Measurements from ENCODE around the gene UNC45B. TPM values are rescaled to one million over a fixed set of nuclear protein-coding genes. Genes with fewer than 3 reads are reported as not detected.
A peak's percentile ranks its signal among the peaks of the same experiment; 100 is the strongest.

Gene UNC45B
- polyA plus RNA-seq, 1 of the 3 experiments (the other 2 are of a cell fraction): not detected

DNA sequence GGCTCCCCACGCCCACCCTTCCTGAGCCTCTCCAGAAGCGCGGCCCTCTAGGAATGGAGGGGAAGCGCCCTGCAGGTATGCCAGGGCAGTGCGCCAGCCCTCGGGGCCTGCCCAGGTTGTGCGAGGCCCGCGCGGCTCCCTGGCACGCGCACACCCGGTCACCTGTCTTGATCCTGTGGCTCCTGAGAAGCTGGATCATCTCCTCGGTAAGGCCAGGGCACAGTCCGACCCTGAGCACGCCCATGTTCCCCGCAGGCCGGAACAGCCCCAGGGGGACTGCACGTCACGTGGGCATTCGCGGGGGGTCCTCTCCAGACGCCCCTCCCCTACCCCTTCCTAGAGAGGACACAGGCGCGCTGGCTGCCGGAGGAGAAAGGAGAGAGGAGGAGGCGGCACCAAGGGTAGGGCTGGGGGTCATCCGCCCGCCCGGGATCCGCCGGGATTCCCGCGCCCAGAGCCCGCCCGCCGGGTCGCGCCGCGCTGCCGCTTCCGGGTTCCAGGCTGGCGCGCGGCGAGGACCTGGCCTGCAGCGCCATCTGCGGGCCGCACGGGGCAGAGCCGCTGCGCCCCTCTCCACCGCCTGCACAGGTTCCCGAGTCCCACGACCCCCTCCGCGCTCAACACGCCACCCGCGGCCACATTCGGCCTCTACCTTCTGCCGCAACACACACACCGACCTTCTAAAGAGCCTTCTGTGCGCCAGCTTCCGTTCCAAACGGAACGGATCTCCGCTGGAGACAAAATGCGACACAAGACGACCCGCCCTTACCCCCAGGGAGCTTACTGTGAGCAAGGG is 28.0 kb upstream of the UNC45B start, which contains the start of gene RAD51D (continued):
- TF ChIP-seq, protein P1, sequence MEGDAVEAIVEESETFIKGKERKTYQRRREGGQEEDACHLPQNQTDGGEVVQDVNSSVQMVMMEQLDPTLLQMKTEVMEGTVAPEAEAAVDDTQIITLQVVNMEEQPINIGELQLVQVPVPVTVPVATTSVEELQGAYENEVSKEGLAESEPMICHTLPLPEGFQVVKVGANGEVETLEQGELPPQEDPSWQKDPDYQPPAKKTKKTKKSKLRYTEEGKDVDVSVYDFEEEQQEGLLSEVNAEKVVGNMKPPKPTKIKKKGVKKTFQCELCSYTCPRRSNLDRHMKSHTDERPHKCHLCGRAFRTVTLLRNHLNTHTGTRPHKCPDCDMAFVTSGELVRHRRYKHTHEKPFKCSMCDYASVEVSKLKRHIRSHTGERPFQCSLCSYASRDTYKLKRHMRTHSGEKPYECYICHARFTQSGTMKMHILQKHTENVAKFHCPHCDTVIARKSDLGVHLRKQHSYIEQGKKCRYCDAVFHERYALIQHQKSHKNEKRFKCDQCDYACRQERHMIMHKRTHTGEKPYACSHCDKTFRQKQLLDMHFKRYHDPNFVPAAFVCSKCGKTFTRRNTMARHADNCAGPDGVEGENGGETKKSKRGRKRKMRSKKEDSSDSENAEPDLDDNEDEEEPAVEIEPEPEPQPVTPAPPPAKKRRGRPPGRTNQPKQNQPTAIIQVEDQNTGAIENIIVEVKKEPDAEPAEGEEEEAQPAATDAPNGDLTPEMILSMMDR (IDR thresholded peaks at IDR 0.05): peak; percentile 86
- TF ChIP-seq, protein P2, sequence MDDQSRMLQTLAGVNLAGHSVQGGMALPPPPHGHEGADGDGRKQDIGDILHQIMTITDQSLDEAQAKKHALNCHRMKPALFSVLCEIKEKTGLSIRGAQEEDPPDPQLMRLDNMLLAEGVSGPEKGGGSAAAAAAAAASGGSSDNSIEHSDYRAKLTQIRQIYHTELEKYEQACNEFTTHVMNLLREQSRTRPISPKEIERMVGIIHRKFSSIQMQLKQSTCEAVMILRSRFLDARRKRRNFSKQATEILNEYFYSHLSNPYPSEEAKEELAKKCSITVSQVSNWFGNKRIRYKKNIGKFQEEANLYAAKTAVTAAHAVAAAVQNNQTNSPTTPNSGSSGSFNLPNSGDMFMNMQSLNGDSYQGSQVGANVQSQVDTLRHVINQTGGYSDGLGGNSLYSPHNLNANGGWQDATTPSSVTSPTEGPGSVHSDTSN (IDR thresholded peaks at IDR 0.05): no peak
- TF ChIP-seq SMC3 (IDR thresholded peaks at IDR 0.05; ENCODE audit: low read depth, low read length) (peak; percentile 88), RFX5 (IDR thresholded peaks at IDR 0.05; ENCODE audit: low read length) (no peak), GABPA (IDR thresholded peaks at IDR 0.05; ENCODE audit: low read depth) (peak; percentile 54; the same call in 1 of the 2 replicates), JUND (IDR thresholded peaks at IDR 0.05) (no peak), RXRA (IDR thresholded peaks at IDR 0.05; ENCODE audit: borderline replicate concordance, low read depth) (no peak), ELF1 (IDR thresholded peaks at IDR 0.05) (peak; percentile 97), EZH2phosphoT487 (IDR thresholded peaks at IDR 0.05; ENCODE audit: borderline replicate concordance, low read depth) (no peak), CHD2 (IDR thresholded peaks at IDR 0.05; ENCODE audit: low read length, partially characterized antibody) (peak; percentile 77), EP300 (IDR thresholded peaks at IDR 0.05; ENCODE audit: borderline replicate concordance in 1 of 2, low read depth in 1 of 2, low read length in 1 of 2) (no peak), GATA2 (CRISPR knock-in tag; IDR thresholded peaks at IDR 0.05) (no peak), TEAD4 (IDR thresholded peaks at IDR 0.05; ENCODE audit: borderline replicate concordance, insufficient read depth) (no peak), FOXJ3 (CRISPR knock-in tag; IDR thresholded peaks at IDR 0.05) (no peak), TCF12 (IDR thresholded peaks at IDR 0.05) (no peak), SIN3A (IDR thresholded peaks at IDR 0.05; ENCODE audit: borderline replicate concordance, low read depth, low read length) (no peak; the same call in 1 of the 2 replicates), MXI1 (IDR thresholded peaks at IDR 0.05; ENCODE audit: low read depth, low read length) (peak; percentile 84), RAD21 (IDR thresholded peaks at IDR 0.05; ENCODE audit: low read length) (peak; percentile 81), FOXM1 (IDR thresholded peaks at IDR 0.05; ENCODE audit: low read depth) (no peak), TAF1 (IDR thresholded peaks at IDR 0.05; ENCODE audit: borderline replicate concordance, low read depth, low read length) (no peak), NFIC (IDR thresholded peaks at IDR 0.05; ENCODE audit: borderline replicate concordance) (no peak), MEF2A (IDR thresholded peaks at IDR 0.05; ENCODE audit: borderline replicate concordance, low read depth) (no peak), POLR2AphosphoS5 (IDR thresholded peaks at IDR 0.05; ENCODE audit: low read depth, low read length) (0 out of 2 replicates have a peak, but pooled peaks have one; percentile 34)
- TF ChIP-seq, protein P3, sequence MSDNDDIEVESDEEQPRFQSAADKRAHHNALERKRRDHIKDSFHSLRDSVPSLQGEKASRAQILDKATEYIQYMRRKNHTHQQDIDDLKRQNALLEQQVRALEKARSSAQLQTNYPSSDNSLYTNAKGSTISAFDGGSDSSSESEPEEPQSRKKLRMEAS (IDR thresholded peaks at IDR 0.05; ENCODE audit: low read depth): peak; percentile 72; the same call in 1 of the 2 replicates
- TF ChIP-seq, protein P4, sequence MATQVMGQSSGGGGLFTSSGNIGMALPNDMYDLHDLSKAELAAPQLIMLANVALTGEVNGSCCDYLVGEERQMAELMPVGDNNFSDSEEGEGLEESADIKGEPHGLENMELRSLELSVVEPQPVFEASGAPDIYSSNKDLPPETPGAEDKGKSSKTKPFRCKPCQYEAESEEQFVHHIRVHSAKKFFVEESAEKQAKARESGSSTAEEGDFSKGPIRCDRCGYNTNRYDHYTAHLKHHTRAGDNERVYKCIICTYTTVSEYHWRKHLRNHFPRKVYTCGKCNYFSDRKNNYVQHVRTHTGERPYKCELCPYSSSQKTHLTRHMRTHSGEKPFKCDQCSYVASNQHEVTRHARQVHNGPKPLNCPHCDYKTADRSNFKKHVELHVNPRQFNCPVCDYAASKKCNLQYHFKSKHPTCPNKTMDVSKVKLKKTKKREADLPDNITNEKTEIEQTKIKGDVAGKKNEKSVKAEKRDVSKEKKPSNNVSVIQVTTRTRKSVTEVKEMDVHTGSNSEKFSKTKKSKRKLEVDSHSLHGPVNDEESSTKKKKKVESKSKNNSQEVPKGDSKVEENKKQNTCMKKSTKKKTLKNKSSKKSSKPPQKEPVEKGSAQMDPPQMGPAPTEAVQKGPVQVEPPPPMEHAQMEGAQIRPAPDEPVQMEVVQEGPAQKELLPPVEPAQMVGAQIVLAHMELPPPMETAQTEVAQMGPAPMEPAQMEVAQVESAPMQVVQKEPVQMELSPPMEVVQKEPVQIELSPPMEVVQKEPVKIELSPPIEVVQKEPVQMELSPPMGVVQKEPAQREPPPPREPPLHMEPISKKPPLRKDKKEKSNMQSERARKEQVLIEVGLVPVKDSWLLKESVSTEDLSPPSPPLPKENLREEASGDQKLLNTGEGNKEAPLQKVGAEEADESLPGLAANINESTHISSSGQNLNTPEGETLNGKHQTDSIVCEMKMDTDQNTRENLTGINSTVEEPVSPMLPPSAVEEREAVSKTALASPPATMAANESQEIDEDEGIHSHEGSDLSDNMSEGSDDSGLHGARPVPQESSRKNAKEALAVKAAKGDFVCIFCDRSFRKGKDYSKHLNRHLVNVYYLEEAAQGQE (IDR thresholded peaks at IDR 0.05; ENCODE audit: low read depth, low read length): no peak
